Measurements from ENCODE around the gene RSRC2. TPM values are rescaled to one million over a fixed set of nuclear protein-coding genes. Genes with fewer than 3 reads are reported as not detected.
A peak's percentile ranks its signal among the peaks of the same experiment; 100 is the strongest.

The RSRC2 gene
- total RNA-seq, 1 donor from 2014 or later: 124 TPM

DNA sequence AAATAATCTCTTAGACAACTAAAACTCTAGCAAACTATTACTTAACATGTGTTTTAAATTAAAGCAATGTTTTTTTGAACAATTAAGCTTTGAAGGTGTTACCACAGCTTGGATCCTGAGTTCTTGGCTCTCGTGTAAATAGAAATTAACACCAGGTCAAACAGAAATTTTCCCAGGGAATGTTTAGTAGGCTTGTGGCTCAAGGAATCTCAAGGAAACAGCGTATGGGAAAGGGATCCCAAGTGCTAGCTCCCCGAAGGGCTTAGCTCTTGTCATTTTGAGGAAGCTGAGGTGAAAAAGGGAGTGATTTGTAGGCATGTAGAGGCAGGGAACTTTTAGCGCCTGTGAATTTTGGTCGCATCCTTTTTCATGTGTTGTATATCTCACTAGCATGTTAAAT lies 11.8 kb upstream of the RSRC2 start:
- Mint-ChIP-seq H3K9me3 (ENCODE audit: low read depth) (no peaks in the 10 kb centered on the region), H3K27me3 (no peaks in the 10 kb centered on the region), H3K27ac (peak overlapping the region; percentile 19), H3K4me3 (ENCODE audit: low read depth) (no peak overlapping the region), H3K36me3 (ENCODE audit: insufficient read depth) (peaks cover 6% of the 10 kb centered on the region), H3K4me1 (ENCODE audit: low read depth) (no peaks in the 10 kb centered on the region)
- DNase-seq (ENCODE audit: low spot score, unreplicated experiment): no peak
- TF ChIP-seq, protein P1, sequence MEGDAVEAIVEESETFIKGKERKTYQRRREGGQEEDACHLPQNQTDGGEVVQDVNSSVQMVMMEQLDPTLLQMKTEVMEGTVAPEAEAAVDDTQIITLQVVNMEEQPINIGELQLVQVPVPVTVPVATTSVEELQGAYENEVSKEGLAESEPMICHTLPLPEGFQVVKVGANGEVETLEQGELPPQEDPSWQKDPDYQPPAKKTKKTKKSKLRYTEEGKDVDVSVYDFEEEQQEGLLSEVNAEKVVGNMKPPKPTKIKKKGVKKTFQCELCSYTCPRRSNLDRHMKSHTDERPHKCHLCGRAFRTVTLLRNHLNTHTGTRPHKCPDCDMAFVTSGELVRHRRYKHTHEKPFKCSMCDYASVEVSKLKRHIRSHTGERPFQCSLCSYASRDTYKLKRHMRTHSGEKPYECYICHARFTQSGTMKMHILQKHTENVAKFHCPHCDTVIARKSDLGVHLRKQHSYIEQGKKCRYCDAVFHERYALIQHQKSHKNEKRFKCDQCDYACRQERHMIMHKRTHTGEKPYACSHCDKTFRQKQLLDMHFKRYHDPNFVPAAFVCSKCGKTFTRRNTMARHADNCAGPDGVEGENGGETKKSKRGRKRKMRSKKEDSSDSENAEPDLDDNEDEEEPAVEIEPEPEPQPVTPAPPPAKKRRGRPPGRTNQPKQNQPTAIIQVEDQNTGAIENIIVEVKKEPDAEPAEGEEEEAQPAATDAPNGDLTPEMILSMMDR (IDR thresholded peaks at IDR 0.05; ENCODE audit: unreplicated experiment): no peak

- TF ChIP-seq, protein P1 (IDR thresholded peaks at IDR 0.05; ENCODE audit: unreplicated experiment): no peak
- no peaks in the 10 kb centered on the region for H3K9me3 Mint-ChIP-seq (ENCODE audit: low read depth)
- no peaks in the 10 kb centered on the region for H3K4me1 Mint-ChIP-seq (ENCODE audit: low read depth)
- H3K27me3 Mint-ChIP-seq: no peaks in the 10 kb centered on the region
- H3K27ac Mint-ChIP-seq: no peak overlapping the region
- no peak for DNase-seq (ENCODE audit: low spot score, unreplicated experiment)
- H3K36me3 Mint-ChIP-seq (ENCODE audit: insufficient read depth): peaks cover 5% of the 10 kb centered on the region
- H3K4me3 Mint-ChIP-seq (ENCODE audit: low read depth): no peak overlapping the region
These were observed 10.3 kb upstream of the RSRC2 start for GRCh38 chr12:122537021-122537420.

GRCh38 chr12:122533856-122534255 lies 7.1 kb upstream of the RSRC2 start:
- Mint-ChIP-seq H3K4me1 (ENCODE audit: low read depth) (no peaks in the 10 kb centered on the region), H3K4me3 (ENCODE audit: low read depth) (no peak overlapping the region), H3K27me3 (no peaks in the 10 kb centered on the region), H3K9me3 (ENCODE audit: low read depth) (no peaks in the 10 kb centered on the region), H3K36me3 (ENCODE audit: insufficient read depth) (peaks cover 3% of the 10 kb centered on the region), H3K27ac (no peak overlapping the region)
- TF ChIP-seq, protein P1 (IDR thresholded peaks at IDR 0.05; ENCODE audit: unreplicated experiment): no peak
- DNase-seq (ENCODE audit: low spot score, unreplicated experiment): no peak

GRCh38 chr12:122528992-122529391 lies 2.3 kb upstream of the RSRC2 start:
- Mint-ChIP-seq H3K27ac (no peak overlapping the region), H3K9me3 (ENCODE audit: low read depth) (no peaks in the 10 kb centered on the region), H3K4me1 (ENCODE audit: low read depth) (peaks cover 5% of the 10 kb centered on the region), H3K36me3 (ENCODE audit: insufficient read depth) (peaks cover 9% of the 10 kb centered on the region), H3K4me3 (ENCODE audit: low read depth) (no peak overlapping the region), H3K27me3 (no peaks in the 10 kb centered on the region)
- TF ChIP-seq, protein P1 (IDR thresholded peaks at IDR 0.05; ENCODE audit: unreplicated experiment): no peak
- no peak for DNase-seq (ENCODE audit: low spot score, unreplicated experiment)

DNA sequence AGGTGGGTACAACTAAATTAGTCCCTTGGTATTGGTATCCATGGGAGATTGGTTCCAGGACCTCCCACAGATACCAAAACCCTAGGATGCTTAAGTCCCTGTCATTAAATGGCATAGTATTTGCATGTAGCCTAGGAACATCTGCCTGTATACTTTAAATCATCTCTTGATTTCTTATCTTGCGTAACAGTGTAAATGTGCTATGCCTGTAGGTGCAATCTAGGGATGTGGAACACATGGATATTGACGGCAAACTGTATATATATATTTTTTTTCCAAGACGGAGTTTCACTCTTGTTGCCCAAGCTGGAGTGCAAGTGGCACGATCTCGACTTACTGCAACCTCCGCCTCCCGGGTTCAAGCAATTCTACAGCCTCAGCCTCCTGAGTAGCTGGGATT lies 1.8 kb upstream of the RSRC2 start:
- no peak for DNase-seq (ENCODE audit: low spot score, unreplicated experiment)
- Mint-ChIP-seq H3K4me3 (ENCODE audit: low read depth) (no peak overlapping the region), H3K36me3 (ENCODE audit: insufficient read depth) (peaks cover 9% of the 10 kb centered on the region), H3K4me1 (ENCODE audit: low read depth) (peaks cover 9% of the 10 kb centered on the region), H3K27ac (no peak overlapping the region), H3K9me3 (ENCODE audit: low read depth) (no peaks in the 10 kb centered on the region), H3K27me3 (no peaks in the 10 kb centered on the region)
- TF ChIP-seq, protein P1 (IDR thresholded peaks at IDR 0.05; ENCODE audit: unreplicated experiment): no peak

Data from progenitor cell of endocrine pancreas (in vitro differentiated cells).